PFSK-1 (cell line): ENCODE data around the gene MYBBP1A.

ENCODE experiments used
- FOXP2 ChIP-seq: optimal IDR thresholded peaks from 2 replicates; pipeline ENCODE3; 2011; ENCODE audit warnings: borderline replicate concordance, control low read depth, inconsistent platforms; ENCODE audit not compliant: insufficient read depth; ENCODE audit errors: extremely low read length, extremely low read depth
- POLR2AphosphoS5 ChIP-seq: IDR thresholded peaks from 2 replicates; pipeline ENCODE4 v1.6.1; 2012; ENCODE audit warnings: low read depth, mild to moderate bottlenecking, control low read depth, low read length, moderate library complexity
- REST ChIP-seq, 2 experiments: IDR thresholded peaks; 2 replicates each; pipeline versions ENCODE4 v1.6.1 to v1.8.0; 2011 to 2012; ENCODE audit warnings: low read depth in 2 of 2, low read length in 2 of 2, control low read depth in 1 of 2, inconsistent platforms in 1 of 2, mild to moderate bottlenecking in 1 of 2, moderate library complexity in 1 of 2; ENCODE audit not compliant: insufficient read depth in 1 of 2
- SIN3A ChIP-seq: IDR thresholded peaks from 2 replicates; pipeline ENCODE4 v1.6.1; 2012; ENCODE audit warnings: mild to moderate bottlenecking, low read length, moderate library complexity, borderline replicate concordance; ENCODE audit not compliant: insufficient read depth
- TAF1 ChIP-seq: IDR thresholded peaks from 2 replicates; pipeline ENCODE4 v1.6.1; 2012; ENCODE audit warnings: low read length, control low read depth, borderline replicate concordance; ENCODE audit not compliant: insufficient read depth

The MYBBP1A gene

GRCh38 chr17:4523946-4524345 is 31.2 kb downstream of the MYBBP1A start:
- TF ChIP-seq FOXP2, result no peak
- no peak for TF ChIP-seq TAF1
- no peak for TF ChIP-seq SIN3A

- no peak for TF ChIP-seq SIN3A
- no peak for TF ChIP-seq FOXP2
- no peak for TF ChIP-seq TAF1
- TF ChIP-seq REST (IDR thresholded peaks at IDR 0.05; ENCODE audit: insufficient read depth in 1 of 2, low read depth in 2 of 2, low read length in 2 of 2), result no peak
- no peak for TF ChIP-seq POLR2AphosphoS5
These were observed 32.5 kb downstream of the MYBBP1A start for GRCh38 chr17:4522661-4523060.

- no peak for TF ChIP-seq FOXP2
- no peak for TF ChIP-seq POLR2AphosphoS5
- no peak for TF ChIP-seq TAF1
- no peak for TF ChIP-seq SIN3A
- no peak for TF ChIP-seq REST (IDR thresholded peaks at IDR 0.05; ENCODE audit: insufficient read depth in 1 of 2, low read depth in 2 of 2, low read length in 2 of 2)
These were observed 34.1 kb downstream of the MYBBP1A start for GRCh38 chr17:4520894-4521600.

GRCh38 chr17:4520060-4520893 is 34.9 kb downstream of the MYBBP1A start:
- TF ChIP-seq TAF1 (no peak), FOXP2 (no peak), SIN3A (no peak), POLR2AphosphoS5 (no peak), REST (IDR thresholded peaks at IDR 0.05; ENCODE audit: insufficient read depth in 1 of 2, low read depth in 2 of 2, low read length in 2 of 2) (no peak)

GRCh38 chr17:4519361-4519788 is 35.8 kb downstream of the MYBBP1A start:
- no peak for TF ChIP-seq REST (IDR thresholded peaks at IDR 0.05; ENCODE audit: insufficient read depth in 1 of 2, low read depth in 2 of 2, low read length in 2 of 2)
- TF ChIP-seq SIN3A, result no peak
- no peak for TF ChIP-seq FOXP2
- TF ChIP-seq POLR2AphosphoS5, result no peak
- no peak for TF ChIP-seq TAF1
